Measurements from ENCODE around the gene TWNK.

DNA sequence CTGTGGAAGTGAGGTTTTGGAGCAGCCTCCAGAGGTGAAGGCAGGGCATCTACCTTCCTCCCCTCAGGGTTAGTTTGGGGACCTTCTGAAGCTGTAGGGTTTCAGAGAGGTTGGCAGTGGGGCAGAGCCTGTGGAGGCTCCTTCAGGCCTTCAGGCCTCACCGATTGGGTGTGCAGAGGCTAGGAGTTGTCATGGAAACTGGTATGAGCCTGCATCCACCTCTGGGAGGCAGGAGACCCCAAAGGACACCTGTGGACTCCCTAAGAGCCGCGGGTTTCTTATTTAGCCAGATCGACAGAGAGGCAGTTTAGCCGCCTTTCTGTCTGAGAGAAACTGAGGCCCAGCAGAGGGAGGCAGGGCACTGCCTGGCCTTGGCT lies 14.3 kb downstream of the TWNK start:
- TF ChIP-seq, protein P1, sequence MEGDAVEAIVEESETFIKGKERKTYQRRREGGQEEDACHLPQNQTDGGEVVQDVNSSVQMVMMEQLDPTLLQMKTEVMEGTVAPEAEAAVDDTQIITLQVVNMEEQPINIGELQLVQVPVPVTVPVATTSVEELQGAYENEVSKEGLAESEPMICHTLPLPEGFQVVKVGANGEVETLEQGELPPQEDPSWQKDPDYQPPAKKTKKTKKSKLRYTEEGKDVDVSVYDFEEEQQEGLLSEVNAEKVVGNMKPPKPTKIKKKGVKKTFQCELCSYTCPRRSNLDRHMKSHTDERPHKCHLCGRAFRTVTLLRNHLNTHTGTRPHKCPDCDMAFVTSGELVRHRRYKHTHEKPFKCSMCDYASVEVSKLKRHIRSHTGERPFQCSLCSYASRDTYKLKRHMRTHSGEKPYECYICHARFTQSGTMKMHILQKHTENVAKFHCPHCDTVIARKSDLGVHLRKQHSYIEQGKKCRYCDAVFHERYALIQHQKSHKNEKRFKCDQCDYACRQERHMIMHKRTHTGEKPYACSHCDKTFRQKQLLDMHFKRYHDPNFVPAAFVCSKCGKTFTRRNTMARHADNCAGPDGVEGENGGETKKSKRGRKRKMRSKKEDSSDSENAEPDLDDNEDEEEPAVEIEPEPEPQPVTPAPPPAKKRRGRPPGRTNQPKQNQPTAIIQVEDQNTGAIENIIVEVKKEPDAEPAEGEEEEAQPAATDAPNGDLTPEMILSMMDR (IDR thresholded peaks at IDR 0.05 in 2 of 3, conservative IDR thresholded peaks at IDR 0.05 in 1 of 3; ENCODE audit: control insufficient read depth in 2 of 3, extremely low read depth in 1 of 3, insufficient read depth in 1 of 3, low read depth in 3 of 3, low read length in 3 of 3), result no peak
- TF ChIP-seq ZNF274 (IDR thresholded peaks at IDR 0.05; ENCODE audit: insufficient read depth, insufficient read length) (no peak), RELA (IDR thresholded peaks at IDR 0.05; ENCODE audit: borderline replicate concordance, partially characterized antibody) (no peak), JUND (IDR thresholded peaks at IDR 0.05; ENCODE audit: low read depth, low read length) (no peak), SREBF1 (IDR thresholded peaks at IDR 0.05; ENCODE audit: low read length) (no peak), KLF5 (IDR thresholded peaks at IDR 0.05; ENCODE audit: partially characterized antibody) (no peak)
